IMR-90 (cell line): Measurements from ENCODE around the gene CALR. TPM values are rescaled to one million over a fixed set of nuclear protein-coding genes. Genes with fewer than 3 reads are reported as not detected.

Experiments
- ATAC-seq: fragments of 200-7000 bp; cut with Tn5 transposase; 2 replicates; pipeline ENCODE4 v1.9.1; 2020; ENCODE audit warnings: low read depth, mild to moderate bottlenecking, moderate library complexity
- BruUV-seq: library from RNA; stranded (reverse); fragments of 400-500 nt; replicated peaks from 2 replicates; lab custom pipeline; 2021; lab: Mats Ljungman, UMichigan
- CTCF ChIA-PET: fragments of 300-600 bp; formaldehyde crosslinking; extraction: SDS; loops from one replicate; lab custom pipeline; 2021; ENCODE audit warnings: antibody characterized with exemption; lab: Yijun Ruan, JAX
- POLR2A ChIA-PET: fragments of 300-600 bp; sonication (Branson Sonifier 250); formaldehyde crosslinking; loops from one replicate; lab custom pipeline; 2022; ENCODE audit warnings: antibody characterized with exemption; ENCODE audit not compliant: unreplicated experiment; lab: Charles Lee
- DNase-seq: peaks from one replicate; pipeline ENCODE4 v3.0.0; 2013
- H2AFZ ChIP-seq: replicated peaks from 2 replicates; pipeline ENCODE3; 2013; ENCODE audit warnings: low read length, mild to moderate bottlenecking; ENCODE audit not compliant: poor library complexity
- H2AK5ac ChIP-seq: 2 replicates; pipeline ENCODE4 v1.6.1; 2013; ENCODE audit warnings: low read depth, low read length, inconsistent platforms
- H2AK9ac ChIP-seq: replicated peaks from 2 replicates; pipeline ENCODE3; 2013; ENCODE audit warnings: mild to moderate bottlenecking, low read depth, low read length, moderate library complexity; ENCODE audit not compliant: poor library complexity
- H2BK120ac ChIP-seq: 2 replicates; pipeline ENCODE4 v1.6.1; 2013; ENCODE audit warnings: low read depth, low read length, inconsistent platforms
- H2BK15ac ChIP-seq: 3 replicates; pipeline ENCODE4 v1.6.1; 2013; ENCODE audit warnings: low read depth, low read length, inconsistent platforms
- H2BK20ac ChIP-seq: 2 replicates; pipeline ENCODE4 v1.6.1; 2013; ENCODE audit warnings: low read depth, mild to moderate bottlenecking, inconsistent platforms, low read length, moderate library complexity
- H2BK5ac ChIP-seq: 2 replicates; pipeline ENCODE4 v1.6.1; 2013; ENCODE audit warnings: mild to moderate bottlenecking, low read depth, low read length, inconsistent platforms; ENCODE audit not compliant: poor library complexity, severe bottlenecking
- H3K14ac ChIP-seq: replicated peaks from 2 replicates; pipeline ENCODE4 v1.6.1; 2013; ENCODE audit warnings: low read depth, low read length, inconsistent platforms
- H3K18ac ChIP-seq: 2 replicates; pipeline ENCODE4 v1.6.1; 2013; ENCODE audit warnings: low read depth, low read length, control low read depth
- H3K23ac ChIP-seq: 2 replicates; pipeline ENCODE4 v1.6.1; 2013; ENCODE audit warnings: low read depth, low read length, inconsistent platforms
- H3K27ac ChIP-seq: 2 replicates; pipeline ENCODE4 v1.5.1; 2013; ENCODE audit warnings: mild to moderate bottlenecking, control low read depth, low read length; ENCODE audit not compliant: insufficient read depth
- H3K27me3 ChIP-seq: 2 replicates; pipeline ENCODE4 v1.6.1; 2013; ENCODE audit warnings: low read length; ENCODE audit not compliant: control insufficient read depth, insufficient read depth
- H3K36me3 ChIP-seq: 2 replicates; pipeline ENCODE4 v1.6.1; 2013; ENCODE audit warnings: low read length, mixed read lengths; ENCODE audit not compliant: control insufficient read depth, insufficient read depth
- H3K4ac ChIP-seq: 2 replicates; pipeline ENCODE4 v1.6.1; 2013; ENCODE audit warnings: low read depth, low read length, inconsistent platforms
- H3K4me1 ChIP-seq: 2 replicates; pipeline ENCODE4 v1.6.1; 2013; ENCODE audit warnings: low read length, mixed read lengths; ENCODE audit not compliant: control insufficient read depth, insufficient read depth
- H3K4me2 ChIP-seq: 2 replicates; pipeline ENCODE4 v1.6.1; 2013; ENCODE audit warnings: low read depth, mild to moderate bottlenecking, control low read depth, low read length, moderate library complexity
- H3K4me3 ChIP-seq: 2 replicates; pipeline ENCODE4 v1.5.1; 2013; ENCODE audit warnings: low read depth, mild to moderate bottlenecking, control low read depth, low read length, moderate library complexity; ENCODE audit not compliant: insufficient read depth
- H3K56ac ChIP-seq: 2 replicates; pipeline ENCODE4 v1.6.1; 2013; ENCODE audit warnings: low read length, inconsistent platforms; ENCODE audit not compliant: insufficient read depth; ENCODE audit errors: extremely low read depth
- H3K79me1 ChIP-seq, 2 experiments: 2 replicates each; pipeline ENCODE4 v1.6.1; 2013; ENCODE audit warnings: low read length in 2 of 2, inconsistent platforms in 1 of 2, low read depth in 1 of 2
- H3K9ac ChIP-seq: 2 replicates; pipeline ENCODE4 v1.6.1; 2013; ENCODE audit warnings: low read depth, low read length, control low read depth
- H3K9me1 ChIP-seq: 2 replicates; pipeline ENCODE4 v1.6.1; 2013; ENCODE audit warnings: low read length, inconsistent platforms; ENCODE audit not compliant: insufficient read depth
- H3K9me3 ChIP-seq: 2 replicates; pipeline ENCODE4 v1.6.1; 2013; ENCODE audit warnings: low read length; ENCODE audit not compliant: control insufficient read depth, insufficient read depth
- H4K20me1 ChIP-seq: 2 replicates; pipeline ENCODE4 v1.6.1; 2013; ENCODE audit warnings: low read length, inconsistent platforms; ENCODE audit not compliant: insufficient read depth
- H4K5ac ChIP-seq: 2 replicates; pipeline ENCODE4 v1.6.1; 2013; ENCODE audit warnings: mild to moderate bottlenecking, low read depth, low read length, control low read depth
- H4K8ac ChIP-seq, 2 experiments: 2 replicates each; pipeline ENCODE4 v1.6.1; 2013; ENCODE audit warnings: low read depth in 2 of 2, low read length in 2 of 2, control low read depth in 1 of 2, inconsistent platforms in 1 of 2
- H4K91ac ChIP-seq: 2 replicates; pipeline ENCODE4 v1.6.1; 2013; ENCODE audit warnings: low read depth, low read length, inconsistent platforms; ENCODE audit not compliant: insufficient read depth
- BHLHE40 ChIP-seq: fragments of 150-350 bp; IDR thresholded peaks from 2 replicates; pipeline ENCODE4 v1.6.1; 2016; ENCODE audit warnings: mild to moderate bottlenecking, low read depth, low read length
- CHD1 ChIP-seq: IDR thresholded peaks from 2 replicates; pipeline ENCODE4 v1.6.1; 2012; ENCODE audit warnings: low read depth, low read length, improper control_type of control experiment
- ELK1 ChIP-seq: fragments of 150-350 bp; IDR thresholded peaks from 2 replicates; pipeline ENCODE4 v1.6.1; 2016; ENCODE audit warnings: low read depth, mild to moderate bottlenecking, low read length, moderate library complexity, borderline replicate concordance
- FOS ChIP-seq: fragments of 150-350 bp; IDR thresholded peaks from 2 replicates; pipeline ENCODE4 v1.6.1; 2016; ENCODE audit warnings: low read depth, low read length
- MAFK ChIP-seq: IDR thresholded peaks from 2 replicates; pipeline ENCODE4 v1.6.1; 2012; ENCODE audit warnings: low read depth, low read length, improper control_type of control experiment
- MAZ ChIP-seq: IDR thresholded peaks from 2 replicates; pipeline ENCODE4 v1.6.1; 2012; ENCODE audit warnings: low read depth, mild to moderate bottlenecking, low read length, improper control_type of control experiment, moderate library complexity, borderline replicate concordance
- NFE2L2 ChIP-seq: fragments of 150-350 bp; IDR thresholded peaks from 2 replicates; pipeline ENCODE4 v1.6.1; 2016; ENCODE audit warnings: low read depth, mild to moderate bottlenecking, low read length
- RAD21 ChIP-seq: IDR thresholded peaks from 2 replicates; pipeline ENCODE4 v1.6.1; 2012; ENCODE audit warnings: low read length, improper control_type of control experiment
- RCOR1 ChIP-seq: IDR thresholded peaks from 2 replicates; pipeline ENCODE4 v1.6.1; 2012; ENCODE audit warnings: mild to moderate bottlenecking, low read length, improper control_type of control experiment; ENCODE audit not compliant: insufficient replicate concordance
- RFX5 ChIP-seq: IDR thresholded peaks from 2 replicates; pipeline ENCODE4 v1.8.0; 2012; ENCODE audit warnings: low read depth, mild to moderate bottlenecking, low read length, moderate library complexity
- SMC3 ChIP-seq: fragments of 150-350 bp; IDR thresholded peaks from 2 replicates; pipeline ENCODE4 v1.6.1; 2016; ENCODE audit warnings: low read depth, mild to moderate bottlenecking, antibody characterized with exemption, low read length, moderate library complexity
- WGBS, 2 experiments: methylation state at CpG; one replicate each; pipeline versions ENCODE4 v1.1.5 to v1.1.7; 2013; ENCODE audit warnings: missing lambda C conversion rate in 2 of 2; ENCODE audit not compliant: insufficient read length in 1 of 2; ENCODE audit errors: extremely low coverage in 2 of 2; 5-methylcytosine and 5-hydroxymethylcytosine counted together
- dilution Hi-C: fragments of 300-500 bp; cut with HindIII; formaldehyde crosslinking; loops from one replicate; pipeline ENCODE4 v1.14.3; 2018; ENCODE audit warnings: low sequenced_read_pairs; ENCODE audit not compliant: unreplicated experiment
- in situ Hi-C: fragments of 300-500 bp; cut with MboI; formaldehyde crosslinking; loops from 3 replicates; pipeline ENCODE4 v1.14.3; 2019; ENCODE audit warnings: low sequenced_read_pairs, inconsistent platforms, mixed read lengths
- intact Hi-C: fragments of 100-400 bp; cut with micrococcal nuclease; formaldehyde crosslinking; loops from 2 replicates; pipeline ENCODE4 v1.10.0; 2022
- polyA plus RNA-seq, 3 experiments: library from polyadenylated mRNA; depleted of rRNA; stranded (reverse); fragments of >200 nt; gene quantifications; 2 replicates each; pipeline ENCODE4 v1.2.3, GENCODE V29; 2012; ENCODE audit warnings: low replicate concordance in 1 of 3
- total RNA-seq: library from RNA; depleted of rRNA; stranded (reverse); fragments of >200 nt; gene quantifications from 2 replicates; pipeline ENCODE4 v1.2.3, GENCODE V29; 2012
- TF ChIP-seq, protein P1 (sequence below): conservative IDR thresholded peaks from 2 replicates; pipeline ENCODE4 v1.5.1; 2012; ENCODE audit warnings: mild to moderate bottlenecking, low read depth, low read length, improper control_type of control experiment
- TF ChIP-seq, protein P2 (sequence below): fragments of 150-350 bp; IDR thresholded peaks from 2 replicates; pipeline ENCODE4 v1.6.1; 2017; ENCODE audit warnings: mild to moderate bottlenecking, antibody characterized with exemption, low read length, low read depth

The CALR gene
- total and polyA plus RNA-seq, 2 of the 4 experiments (the other 2 are of a cell fraction), result 1,932 to 3,358 TPM

DNA sequence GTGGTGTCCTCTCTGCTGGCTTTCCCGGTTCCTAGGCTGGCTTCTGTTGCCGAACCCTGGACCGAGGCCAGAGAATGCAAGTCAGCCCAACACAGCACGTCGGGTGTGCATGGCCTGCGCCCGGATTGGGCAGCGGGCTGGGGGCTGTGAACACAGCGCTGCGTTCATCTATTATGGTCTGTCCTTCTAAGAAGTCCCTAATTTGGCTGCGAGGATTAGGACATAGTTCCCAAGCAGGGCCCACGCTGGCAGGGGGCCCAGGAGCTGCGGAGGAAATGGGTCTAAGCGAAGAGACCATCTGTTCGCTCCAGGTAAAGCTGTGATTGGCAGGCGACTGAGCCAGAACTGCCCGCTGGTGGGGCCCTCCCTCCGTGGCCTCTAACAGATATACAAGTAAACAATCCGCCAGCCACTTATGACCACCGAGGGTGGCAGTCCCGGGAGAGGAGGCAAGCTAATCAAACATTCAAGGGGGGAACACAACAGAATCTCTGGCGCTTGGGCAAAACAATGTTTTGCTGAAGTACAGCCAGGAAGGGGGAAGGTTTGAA, 25.3 kb upstream of the CALR start:
- POLR2A ChIA-PET, result no interaction called here
- ATAC-seq, result peak; percentile 88
- H3K4me2 ChIP-seq, result peak overlapping the region; percentile 4; the same call in 1 of the 2 replicates

More for the DNA sequence above, 25.3 kb upstream of the CALR start:
- TF ChIP-seq, protein P1, sequence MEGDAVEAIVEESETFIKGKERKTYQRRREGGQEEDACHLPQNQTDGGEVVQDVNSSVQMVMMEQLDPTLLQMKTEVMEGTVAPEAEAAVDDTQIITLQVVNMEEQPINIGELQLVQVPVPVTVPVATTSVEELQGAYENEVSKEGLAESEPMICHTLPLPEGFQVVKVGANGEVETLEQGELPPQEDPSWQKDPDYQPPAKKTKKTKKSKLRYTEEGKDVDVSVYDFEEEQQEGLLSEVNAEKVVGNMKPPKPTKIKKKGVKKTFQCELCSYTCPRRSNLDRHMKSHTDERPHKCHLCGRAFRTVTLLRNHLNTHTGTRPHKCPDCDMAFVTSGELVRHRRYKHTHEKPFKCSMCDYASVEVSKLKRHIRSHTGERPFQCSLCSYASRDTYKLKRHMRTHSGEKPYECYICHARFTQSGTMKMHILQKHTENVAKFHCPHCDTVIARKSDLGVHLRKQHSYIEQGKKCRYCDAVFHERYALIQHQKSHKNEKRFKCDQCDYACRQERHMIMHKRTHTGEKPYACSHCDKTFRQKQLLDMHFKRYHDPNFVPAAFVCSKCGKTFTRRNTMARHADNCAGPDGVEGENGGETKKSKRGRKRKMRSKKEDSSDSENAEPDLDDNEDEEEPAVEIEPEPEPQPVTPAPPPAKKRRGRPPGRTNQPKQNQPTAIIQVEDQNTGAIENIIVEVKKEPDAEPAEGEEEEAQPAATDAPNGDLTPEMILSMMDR, result no peak
- TF ChIP-seq ELK1 (no peak), MAZ (no peak), RFX5 (no peak), NFE2L2 (no peak), CHD1 (no peak), RAD21 (no peak), RCOR1 (no peak), SMC3 (no peak), MAFK (no peak), FOS (no peak), BHLHE40 (no peak)
- TF ChIP-seq, protein P2, sequence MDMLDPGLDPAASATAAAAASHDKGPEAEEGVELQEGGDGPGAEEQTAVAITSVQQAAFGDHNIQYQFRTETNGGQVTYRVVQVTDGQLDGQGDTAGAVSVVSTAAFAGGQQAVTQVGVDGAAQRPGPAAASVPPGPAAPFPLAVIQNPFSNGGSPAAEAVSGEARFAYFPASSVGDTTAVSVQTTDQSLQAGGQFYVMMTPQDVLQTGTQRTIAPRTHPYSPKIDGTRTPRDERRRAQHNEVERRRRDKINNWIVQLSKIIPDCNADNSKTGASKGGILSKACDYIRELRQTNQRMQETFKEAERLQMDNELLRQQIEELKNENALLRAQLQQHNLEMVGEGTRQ, result no peak
- H4K8ac ChIP-seq, result peak overlapping the region in 1 of 2 experiments; percentile 41; a peak in 1 of 4 replicates
- intact Hi-C loops, result no loop called here
- no peak overlapping the region for H3K4me3 ChIP-seq
- H3K79me1 ChIP-seq, result no peaks in the 10 kb centered on the region
- no peaks in the 10 kb centered on the region for H3K9me3 ChIP-seq
- no peak overlapping the region for H2BK120ac ChIP-seq
- peak overlapping the region; percentile 79 for H2AFZ ChIP-seq
- H3K36me3 ChIP-seq, result no peaks in the 10 kb centered on the region
- no peak overlapping the region for H3K56ac ChIP-seq
- no peak overlapping the region for H3K18ac ChIP-seq
- H3K27me3 ChIP-seq, result no peaks in the 10 kb centered on the region
- H2AK5ac ChIP-seq, result no peak overlapping the region
- dilution Hi-C loops, result no loop called here
- H2BK5ac ChIP-seq, result no peak overlapping the region
- no peak overlapping the region for H2AK9ac ChIP-seq
- BruUV-seq, result no TSS peak
- CTCF ChIA-PET, result no interaction called here
- H3K9ac ChIP-seq, result no peak overlapping the region
- WGBS, 2 experiments, result 6% methylated on average over 11 of the region's 22 CpGs; no CpG with 5 or more reads in 1 of the 2 experiments
- H2BK15ac ChIP-seq, result no peak overlapping the region
- H4K5ac ChIP-seq, result no peak overlapping the region
- 0 out of 2 replicates have a peak overlapping the region, but pooled peaks have one; percentile 18 for H3K14ac ChIP-seq
- H4K20me1 ChIP-seq, result no peaks in the 10 kb centered on the region
- peak overlapping the region; percentile 16; the same call in 1 of the 2 replicates for H3K4ac ChIP-seq
- no peak overlapping the region for H4K91ac ChIP-seq
- no peak overlapping the region for H3K27ac ChIP-seq
- peak overlapping the region; percentile 12; the same call in 1 of the 2 replicates for H3K23ac ChIP-seq
- peak; percentile 42 for DNase-seq
- H3K4me1 ChIP-seq, result peaks cover 6% of the 10 kb centered on the region
- H2BK20ac ChIP-seq, result no peak overlapping the region
- in situ Hi-C loops, result no loop called here
- no peaks in the 10 kb centered on the region for H3K9me1 ChIP-seq
